OCI-LY3 (cell line): ENCODE results near the gene EXOC4.

ENCODE experiments used
- EZH2phosphoT487 ChIP-seq: fragments of 200-600 bp; shearing (Covaris generic); IDR thresholded peaks from 2 replicates; pipeline ENCODE4 v1.6.1; 2018; ENCODE audit warnings: antibody characterized with exemption, mixed run types, low read depth
- TF ChIP-seq, protein P1 (sequence below): fragments of 200-600, 300-600 bp; sonication (generic); IDR thresholded peaks from 2 replicates; pipeline ENCODE4 v1.5.1; 2014; ENCODE audit warnings: antibody characterized with exemption, low read length, low read depth

DNA sequence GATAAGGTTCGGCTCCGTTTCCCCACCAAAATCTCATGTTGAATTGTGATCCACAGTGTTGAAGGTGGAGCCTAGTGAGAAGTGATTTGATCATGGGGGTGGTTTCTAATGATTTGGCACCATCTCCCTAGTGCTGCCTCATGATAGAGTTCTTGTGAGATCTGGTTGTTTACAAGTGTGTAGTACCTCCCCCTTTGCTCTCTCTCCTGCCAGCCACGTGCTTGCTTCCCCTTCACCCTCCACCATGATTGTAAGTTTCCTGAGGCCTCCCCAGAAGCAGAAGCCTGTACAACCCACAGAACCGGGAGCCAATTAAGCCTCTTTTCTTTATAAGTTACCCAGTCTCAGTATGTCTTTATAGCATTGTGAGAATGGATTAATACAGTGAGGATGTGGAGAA, 862.1 kb downstream of the EXOC4 start:
- TF ChIP-seq, protein P1, sequence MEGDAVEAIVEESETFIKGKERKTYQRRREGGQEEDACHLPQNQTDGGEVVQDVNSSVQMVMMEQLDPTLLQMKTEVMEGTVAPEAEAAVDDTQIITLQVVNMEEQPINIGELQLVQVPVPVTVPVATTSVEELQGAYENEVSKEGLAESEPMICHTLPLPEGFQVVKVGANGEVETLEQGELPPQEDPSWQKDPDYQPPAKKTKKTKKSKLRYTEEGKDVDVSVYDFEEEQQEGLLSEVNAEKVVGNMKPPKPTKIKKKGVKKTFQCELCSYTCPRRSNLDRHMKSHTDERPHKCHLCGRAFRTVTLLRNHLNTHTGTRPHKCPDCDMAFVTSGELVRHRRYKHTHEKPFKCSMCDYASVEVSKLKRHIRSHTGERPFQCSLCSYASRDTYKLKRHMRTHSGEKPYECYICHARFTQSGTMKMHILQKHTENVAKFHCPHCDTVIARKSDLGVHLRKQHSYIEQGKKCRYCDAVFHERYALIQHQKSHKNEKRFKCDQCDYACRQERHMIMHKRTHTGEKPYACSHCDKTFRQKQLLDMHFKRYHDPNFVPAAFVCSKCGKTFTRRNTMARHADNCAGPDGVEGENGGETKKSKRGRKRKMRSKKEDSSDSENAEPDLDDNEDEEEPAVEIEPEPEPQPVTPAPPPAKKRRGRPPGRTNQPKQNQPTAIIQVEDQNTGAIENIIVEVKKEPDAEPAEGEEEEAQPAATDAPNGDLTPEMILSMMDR = no peak
- TF ChIP-seq EZH2phosphoT487 = no peak
